ENCODE data around the gene NFATC2IP. TPM values are rescaled to one million over a fixed set of nuclear protein-coding genes. Genes with fewer than 3 reads are reported as not detected.

NFATC2IP gene
- total RNA-seq, 1 donor from 2014 or later: 39.5 TPM

- no peak for DNase-seq (ENCODE audit: extremely low spot score, unreplicated experiment)
- no peak overlapping the region for H3K27ac Mint-ChIP-seq (ENCODE audit: unreplicated experiment)
Observed at GRCh38 chr16:28912558-28912957, 38.2 kb upstream of the NFATC2IP start.

GRCh38 chr16:28913946-28914724 is 36.6 kb upstream of the NFATC2IP start:
- no peak for DNase-seq (ENCODE audit: extremely low spot score, unreplicated experiment)
- no peak for TF ChIP-seq CTCF (IDR thresholded peaks at IDR 0.05)
- H3K36me3 Mint-ChIP-seq (ENCODE audit: unreplicated experiment): peaks cover 18% of the 10 kb centered on the region
- no peak overlapping the region for H3K27ac Mint-ChIP-seq (ENCODE audit: unreplicated experiment)
- no peak overlapping the region for H3K4me3 Mint-ChIP-seq (ENCODE audit: unreplicated experiment)
- no peaks in the 10 kb centered on the region for H3K9me3 Mint-ChIP-seq (ENCODE audit: unreplicated experiment)
- H3K4me1 Mint-ChIP-seq (ENCODE audit: unreplicated experiment): no peaks in the 10 kb centered on the region
- no peaks in the 10 kb centered on the region for H3K27me3 Mint-ChIP-seq (ENCODE audit: unreplicated experiment)

More at GRCh38 chr16:28912558-28912957, 38.2 kb upstream of the NFATC2IP start:
- Mint-ChIP-seq H3K9me3 (ENCODE audit: unreplicated experiment) (no peaks in the 10 kb centered on the region), H3K4me1 (ENCODE audit: unreplicated experiment) (no peaks in the 10 kb centered on the region), H3K36me3 (ENCODE audit: unreplicated experiment) (peaks cover 17% of the 10 kb centered on the region), H3K4me3 (ENCODE audit: unreplicated experiment) (no peak overlapping the region), H3K27me3 (ENCODE audit: unreplicated experiment) (no peaks in the 10 kb centered on the region)
- no peak for TF ChIP-seq CTCF (IDR thresholded peaks at IDR 0.05)

GRCh38 chr16:28915181-28915580 is 35.6 kb upstream of the NFATC2IP start:
- Mint-ChIP-seq H3K4me3 (ENCODE audit: unreplicated experiment) (no peak overlapping the region), H3K27me3 (ENCODE audit: unreplicated experiment) (no peaks in the 10 kb centered on the region), H3K36me3 (ENCODE audit: unreplicated experiment) (peaks cover 17% of the 10 kb centered on the region), H3K27ac (ENCODE audit: unreplicated experiment) (no peak overlapping the region), H3K9me3 (ENCODE audit: unreplicated experiment) (no peaks in the 10 kb centered on the region), H3K4me1 (ENCODE audit: unreplicated experiment) (no peaks in the 10 kb centered on the region)
- no peak for TF ChIP-seq CTCF (IDR thresholded peaks at IDR 0.05)
- no peak for DNase-seq (ENCODE audit: extremely low spot score, unreplicated experiment)

GRCh38 chr16:28917095-28917494 is 33.6 kb upstream of the NFATC2IP start:
- no peak for TF ChIP-seq CTCF (IDR thresholded peaks at IDR 0.05)
- Mint-ChIP-seq H3K27me3 (ENCODE audit: unreplicated experiment) (no peaks in the 10 kb centered on the region), H3K9me3 (ENCODE audit: unreplicated experiment) (no peaks in the 10 kb centered on the region), H3K4me1 (ENCODE audit: unreplicated experiment) (no peaks in the 10 kb centered on the region), H3K4me3 (ENCODE audit: unreplicated experiment) (no peak overlapping the region), H3K36me3 (ENCODE audit: unreplicated experiment) (peaks cover 16% of the 10 kb centered on the region), H3K27ac (ENCODE audit: unreplicated experiment) (no peak overlapping the region)
- no peak for DNase-seq (ENCODE audit: extremely low spot score, unreplicated experiment)

- peaks cover 13% of the 10 kb centered on the region for H3K36me3 Mint-ChIP-seq (ENCODE audit: unreplicated experiment)
- no peak for TF ChIP-seq CTCF (IDR thresholded peaks at IDR 0.05)
- no peaks in the 10 kb centered on the region for H3K9me3 Mint-ChIP-seq (ENCODE audit: unreplicated experiment)
- H3K4me1 Mint-ChIP-seq (ENCODE audit: unreplicated experiment): no peaks in the 10 kb centered on the region
- H3K27ac Mint-ChIP-seq (ENCODE audit: unreplicated experiment): no peak overlapping the region
- no peak overlapping the region for H3K4me3 Mint-ChIP-seq (ENCODE audit: unreplicated experiment)
- DNase-seq (ENCODE audit: extremely low spot score, unreplicated experiment): no peak
- no peaks in the 10 kb centered on the region for H3K27me3 Mint-ChIP-seq (ENCODE audit: unreplicated experiment)
Observed at GRCh38 chr16:28918698-28919097, 32.0 kb upstream of the NFATC2IP start.

Measured in osteocyte (in vitro differentiated cells).